HG02943 (cell line): Measurements from ENCODE around the gene B4GALT5.

Source experiments
- ATAC-seq: cut with Tn5 transposase; IDR thresholded peaks from one replicate; pipeline ENCODE4 v1.9.1; 2021; ENCODE audit warnings: mild to moderate bottlenecking, low read depth, moderate library complexity; ENCODE audit not compliant: unreplicated experiment

The B4GALT5 gene

GRCh38 chr20:49704932-49705336, 8.7 kb downstream of the B4GALT5 start:
- no peak for ATAC-seq

- ATAC-seq: no peak
Observed at GRCh38 chr20:49701916-49702315, 11.8 kb downstream of the B4GALT5 start.

- ATAC-seq: no peak
Observed at GRCh38 chr20:49701241-49701790, 12.4 kb downstream of the B4GALT5 start.

GRCh38 chr20:49700411-49701185, 13.1 kb downstream of the B4GALT5 start:
- no peak for ATAC-seq

- ATAC-seq: no peak
Observed at GRCh38 chr20:49699200-49699992, 14.3 kb downstream of the B4GALT5 start.

- no peak for ATAC-seq
Observed at GRCh38 chr20:49698477-49698876, 15.2 kb downstream of the B4GALT5 start.

- ATAC-seq: no peak
Observed at GRCh38 chr20:49697071-49697470, 16.6 kb downstream of the B4GALT5 start.

- no peak for ATAC-seq
Observed at GRCh38 chr20:49696594-49696993, 17.1 kb downstream of the B4GALT5 start.

GRCh38 chr20:49695830-49696229, 17.8 kb downstream of the B4GALT5 start:
- no peak for ATAC-seq

- ATAC-seq: no peak
Observed at GRCh38 chr20:49694450-49695071, 19.1 kb downstream of the B4GALT5 start.

GRCh38 chr20:49693435-49694171, 20.1 kb downstream of the B4GALT5 start:
- no peak for ATAC-seq

- ATAC-seq: no peak
Observed at GRCh38 chr20:49692941-49693340, 20.7 kb downstream of the B4GALT5 start.

GRCh38 chr20:49691818-49692568, 21.7 kb downstream of the B4GALT5 start:
- no peak for ATAC-seq

- ATAC-seq: no peak
Observed at GRCh38 chr20:49690899-49691620, 22.6 kb downstream of the B4GALT5 start.

GRCh38 chr20:49687595-49688567, 25.8 kb downstream of the B4GALT5 start:
- ATAC-seq: no peak

GRCh38 chr20:49685809-49686208, 27.9 kb downstream of the B4GALT5 start:
- no peak for ATAC-seq

GRCh38 chr20:49685161-49685601, 28.5 kb downstream of the B4GALT5 start:
- no peak for ATAC-seq
